SIG-M5 (cell line): ENCODE measurements around the gene PHLDA2.
A peak's percentile ranks its signal among the peaks of the same experiment; 100 is the strongest.

Experiments used
- DNase-seq: peaks from one replicate; lab custom pipeline; 2025; lab: John Stamatoyannopoulos, UW

The PHLDA2 gene

DNA sequence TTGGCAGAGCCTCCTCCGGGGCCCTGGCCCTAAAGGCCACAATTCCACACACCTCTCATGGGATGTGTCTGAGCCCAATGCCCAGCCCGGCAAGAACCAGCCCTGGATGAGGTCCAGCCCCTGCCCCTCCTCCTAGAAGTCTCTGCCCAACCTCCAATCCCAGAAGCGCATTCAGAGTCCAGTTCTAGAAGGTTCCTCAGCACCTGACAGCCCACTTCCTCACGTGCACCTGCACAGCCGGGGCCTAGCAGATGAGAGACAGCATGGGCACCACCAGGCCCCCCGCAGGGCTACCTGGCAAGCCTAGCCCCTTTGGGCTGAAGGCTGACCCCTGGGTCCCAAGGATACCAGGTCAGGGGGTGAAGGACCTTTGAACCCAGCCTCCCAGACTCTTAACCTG, 32.2 kb downstream of the PHLDA2 start:
- no peak for DNase-seq

DNA sequence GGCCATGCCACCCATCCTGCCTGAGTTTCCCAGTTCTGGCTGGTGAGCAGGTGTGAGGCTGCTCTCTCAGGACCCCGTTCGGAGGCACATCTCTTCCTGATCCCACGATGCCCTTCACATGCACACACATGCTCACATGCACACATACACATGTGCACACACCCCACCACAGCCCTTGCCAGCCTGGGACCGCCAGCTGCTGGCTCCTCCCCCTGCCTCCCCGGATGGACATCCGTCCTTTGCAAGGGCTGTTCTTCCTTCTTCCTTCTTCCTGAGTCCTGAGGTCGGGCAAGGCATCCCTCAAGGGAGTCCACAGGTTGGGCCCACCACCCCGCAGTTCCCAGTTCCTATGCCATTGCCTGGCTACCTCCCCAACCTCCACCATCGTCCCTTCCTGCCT, 33.2 kb downstream of the PHLDA2 start:
- DNase-seq = no peak

DNA sequence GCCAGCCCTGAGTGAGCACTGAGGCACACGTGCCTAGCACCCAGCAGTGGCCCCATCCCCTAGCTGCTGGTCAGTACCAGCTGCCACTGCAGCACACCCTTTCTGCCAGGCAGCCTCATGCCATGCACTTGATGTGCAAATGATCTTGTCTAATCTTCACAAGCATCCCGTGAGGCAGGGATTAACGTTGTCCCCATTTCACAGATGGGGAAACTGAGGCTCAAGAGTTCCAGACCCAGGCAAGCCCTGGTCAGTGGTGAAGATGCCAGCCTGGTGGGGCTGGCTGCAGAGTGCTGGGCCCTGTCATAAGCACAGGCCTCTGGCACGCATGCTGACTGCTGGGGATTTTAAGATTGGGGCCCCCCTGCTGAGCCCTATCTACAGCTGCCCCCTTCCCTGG, 35.3 kb downstream of the PHLDA2 start:
- DNase-seq = no peak

DNA sequence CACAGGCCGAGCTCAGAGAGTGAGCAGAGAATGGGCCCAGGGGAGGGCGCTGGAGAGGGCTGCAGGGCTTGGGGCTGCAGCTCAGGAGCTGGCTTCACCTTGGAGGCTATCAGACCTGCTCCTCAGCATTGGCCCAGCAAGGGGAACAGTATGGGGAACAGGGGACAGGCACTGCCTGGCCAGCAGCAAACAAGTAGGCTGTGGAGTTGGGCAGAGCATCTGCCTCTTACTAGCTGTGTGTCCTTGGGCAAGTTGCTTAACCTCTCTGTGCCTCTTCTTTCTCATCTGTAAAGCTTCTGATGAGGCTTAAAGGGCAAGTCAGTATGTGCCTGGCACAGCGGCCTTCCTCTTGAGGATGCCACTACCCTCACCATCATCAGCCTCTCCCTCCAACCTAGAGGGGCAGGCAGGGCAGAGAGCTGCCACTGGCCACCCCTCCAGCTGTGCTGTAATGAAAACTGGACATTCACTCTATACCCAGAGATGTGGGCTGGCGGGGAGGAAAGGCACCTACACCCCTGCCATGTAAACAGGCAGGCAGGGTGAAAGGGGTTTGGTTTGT, 36.2 kb downstream of the PHLDA2 start:
- DNase-seq = no peak

DNA sequence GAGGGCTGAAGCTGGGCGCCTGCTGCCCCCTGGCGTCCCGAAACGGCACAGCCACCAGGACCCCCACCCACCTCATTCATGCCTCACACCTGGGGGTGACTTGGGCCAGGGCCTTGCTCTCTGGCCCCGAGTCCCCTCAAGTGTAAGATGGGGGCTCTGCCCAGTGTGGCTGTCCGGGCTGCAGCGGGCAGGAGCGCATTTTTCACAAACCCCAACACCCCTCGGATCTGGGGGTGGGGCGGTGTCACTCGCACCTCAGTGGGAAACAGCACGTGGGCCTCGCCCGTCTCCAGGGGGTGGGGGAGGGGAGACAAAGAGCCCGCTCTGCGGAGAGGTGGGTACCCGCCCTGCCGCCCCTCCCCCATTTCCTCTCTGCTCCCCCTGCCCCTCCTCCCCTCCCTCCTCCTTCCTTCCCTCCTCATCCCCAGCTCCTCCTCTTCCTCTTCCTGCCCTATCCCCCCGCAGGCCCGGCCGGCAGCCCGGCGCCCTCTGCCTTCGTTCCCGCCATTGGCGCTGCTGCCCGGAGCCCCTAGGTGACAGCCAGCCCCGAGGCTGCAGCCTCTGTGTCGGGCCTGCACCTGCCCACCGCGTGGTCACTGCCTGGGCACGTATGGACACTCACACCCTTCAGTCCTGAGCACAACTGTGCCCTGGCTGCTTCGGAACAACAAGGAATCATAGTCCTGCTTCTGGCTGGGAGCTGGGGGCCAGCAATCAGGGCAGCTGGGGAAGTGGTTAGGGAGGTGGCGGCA, 36.8 kb downstream of the PHLDA2 start:
- DNase-seq = no peak

DNA sequence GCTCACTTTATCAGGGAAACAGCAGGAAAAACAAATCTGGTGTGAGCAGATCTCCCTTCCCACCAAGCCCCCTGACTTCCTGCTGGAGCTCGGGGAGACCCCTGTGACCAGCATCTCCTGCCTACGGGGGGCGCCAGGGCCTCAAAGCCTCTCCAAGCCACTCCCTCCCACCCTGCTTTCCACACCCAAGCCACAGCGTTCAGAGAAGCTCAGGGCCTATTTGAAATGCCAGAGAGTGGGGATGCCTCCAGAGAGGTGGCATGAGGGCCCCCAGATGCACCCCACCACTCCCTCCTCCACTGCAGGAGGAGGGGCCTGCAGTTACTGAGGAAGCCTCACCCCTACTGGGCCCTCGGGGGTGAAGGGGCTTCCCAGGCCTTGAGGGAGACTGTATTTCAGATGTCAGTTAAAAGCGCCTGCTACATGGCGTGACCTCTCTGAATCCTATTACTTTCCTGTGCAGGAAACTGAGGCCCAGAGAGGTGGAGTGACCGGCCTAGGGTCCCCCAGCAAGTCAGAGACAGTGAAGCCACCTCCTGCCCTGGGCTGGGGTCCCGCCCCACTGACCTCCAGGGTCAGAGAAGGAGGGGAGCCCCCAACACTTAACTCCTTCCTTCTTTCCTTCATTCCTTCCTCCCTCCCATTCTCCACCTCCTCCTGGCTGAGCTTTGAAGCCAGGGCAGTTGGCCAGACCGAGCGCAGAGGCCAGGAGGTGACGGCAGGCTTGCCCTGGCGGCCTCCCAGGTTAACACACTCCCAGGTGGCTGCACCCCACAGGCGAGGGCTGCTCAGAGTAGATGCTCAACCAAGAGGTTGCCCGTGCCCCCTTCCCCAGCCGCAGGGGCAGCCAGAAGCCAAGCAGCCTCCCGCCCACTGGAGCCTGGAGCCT, 37.6 kb downstream of the PHLDA2 start:
- DNase-seq = no peak

DNA sequence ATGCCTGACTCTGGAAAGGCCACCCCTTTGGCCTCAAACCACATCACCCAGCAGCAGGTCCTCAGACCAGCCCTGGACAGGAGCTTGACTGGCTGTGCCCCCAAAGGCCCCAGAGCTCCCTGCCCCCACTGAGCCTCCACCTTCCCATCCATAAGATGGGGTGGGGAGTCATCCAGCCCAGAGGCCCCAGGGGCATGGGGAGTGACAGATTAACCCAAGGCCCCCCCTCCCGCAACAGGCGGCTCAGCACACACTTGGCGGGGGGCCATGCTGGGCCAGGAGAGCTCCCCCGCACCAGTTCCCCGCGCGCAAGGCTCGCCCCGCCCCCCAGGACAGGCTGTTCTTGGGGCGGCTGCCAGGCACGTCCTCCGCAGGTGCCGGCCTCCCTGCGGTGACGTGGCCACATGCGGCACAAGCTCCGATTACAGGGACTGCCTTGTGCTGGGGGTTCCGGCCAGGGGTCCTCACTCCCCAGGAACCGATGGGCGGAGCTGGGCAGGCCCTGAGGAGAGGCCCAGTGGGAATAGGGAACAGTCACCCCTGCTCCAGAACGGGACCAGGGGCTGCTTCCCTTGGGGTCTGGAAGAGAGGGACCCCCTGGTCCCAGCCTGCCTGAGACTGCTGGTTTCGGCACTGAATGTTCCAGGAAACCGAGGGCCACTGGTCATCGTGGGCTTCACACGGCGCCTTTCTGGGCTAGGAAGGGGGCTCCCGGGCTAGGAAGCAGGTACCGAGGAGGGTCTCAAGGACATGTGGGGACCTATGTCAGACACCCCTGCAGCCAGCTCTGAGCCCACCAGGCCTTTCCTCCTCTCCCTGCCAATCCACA, 38.5 kb downstream of the PHLDA2 start:
- no peak for DNase-seq

DNA sequence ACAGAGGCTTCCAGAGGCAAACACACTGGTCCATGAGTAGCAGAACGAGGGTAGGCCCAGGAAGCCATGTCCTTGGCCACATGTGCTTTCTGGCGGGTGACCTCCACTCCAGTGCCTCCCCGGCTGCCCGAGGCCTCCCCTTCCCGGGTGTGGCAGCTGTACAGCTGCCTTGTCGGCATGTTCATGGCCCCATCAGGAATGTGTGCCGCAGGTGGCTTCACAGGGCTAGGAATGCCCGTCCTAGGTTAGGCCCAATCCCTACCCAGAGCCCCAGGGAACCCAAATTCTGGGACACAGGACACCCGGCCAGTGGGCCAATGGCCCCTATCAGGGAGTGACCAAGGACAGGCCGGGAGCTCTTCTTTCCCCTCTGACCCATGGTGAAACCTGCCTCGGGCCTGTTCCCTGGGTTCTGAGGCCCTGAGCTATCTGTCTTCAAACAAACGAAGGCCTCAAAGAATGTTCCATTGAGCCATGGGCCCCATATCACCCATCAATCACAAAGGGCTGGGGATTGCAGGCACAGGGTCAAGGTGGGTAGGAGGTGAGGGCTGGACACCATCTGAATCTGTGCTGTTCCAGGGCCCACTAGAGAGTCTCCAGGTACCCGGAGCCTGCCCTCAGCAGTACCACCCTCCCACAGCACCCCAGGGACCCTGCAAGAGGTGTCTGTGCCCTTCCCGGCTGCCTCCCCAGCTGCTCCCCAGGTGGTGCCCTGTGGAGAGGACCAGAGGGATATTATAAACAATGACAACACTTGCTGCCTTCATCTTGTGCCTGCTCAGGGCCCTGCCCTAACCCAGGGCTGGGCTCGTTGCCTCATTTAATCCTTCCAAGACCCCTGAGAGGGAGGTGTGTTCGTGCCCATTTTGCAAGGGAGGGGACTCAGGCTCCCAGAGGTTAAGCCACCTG, 39.6 kb downstream of the PHLDA2 start:
- no peak for DNase-seq

DNA sequence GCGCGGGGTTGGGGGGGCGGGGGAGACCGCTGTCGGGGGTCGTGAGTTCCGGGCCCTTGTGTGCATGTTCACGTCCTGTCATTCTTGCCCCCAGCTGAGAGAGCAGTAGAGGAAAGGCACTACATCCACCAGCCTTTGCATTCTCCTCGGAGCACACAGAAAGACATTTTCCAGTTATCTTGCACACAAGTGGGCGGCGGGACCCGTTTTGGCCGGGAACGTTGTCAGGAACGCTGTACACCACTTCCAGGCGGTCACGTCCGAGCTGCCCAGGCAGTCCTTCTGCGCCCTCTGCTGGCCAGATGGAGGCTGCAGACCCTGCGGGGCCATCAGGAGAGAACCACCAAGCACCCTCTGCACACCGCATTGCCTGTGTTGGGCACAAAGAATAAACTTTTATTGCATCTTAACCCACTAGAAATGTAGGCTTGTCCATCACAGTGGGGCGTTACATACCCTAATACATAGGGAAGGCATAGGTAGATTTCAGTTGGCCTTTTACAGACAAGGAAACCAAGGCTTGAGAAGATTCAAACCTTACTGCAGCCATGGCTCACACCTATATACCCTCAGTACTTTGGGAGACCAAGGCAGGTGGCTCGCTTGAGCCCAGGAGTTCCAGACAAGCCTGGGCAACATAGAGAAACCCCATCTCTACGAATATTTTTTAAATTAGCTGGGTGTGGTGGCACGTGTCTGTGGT, 40.8 kb downstream of the PHLDA2 start:
- DNase-seq = peak; percentile 2

DNA sequence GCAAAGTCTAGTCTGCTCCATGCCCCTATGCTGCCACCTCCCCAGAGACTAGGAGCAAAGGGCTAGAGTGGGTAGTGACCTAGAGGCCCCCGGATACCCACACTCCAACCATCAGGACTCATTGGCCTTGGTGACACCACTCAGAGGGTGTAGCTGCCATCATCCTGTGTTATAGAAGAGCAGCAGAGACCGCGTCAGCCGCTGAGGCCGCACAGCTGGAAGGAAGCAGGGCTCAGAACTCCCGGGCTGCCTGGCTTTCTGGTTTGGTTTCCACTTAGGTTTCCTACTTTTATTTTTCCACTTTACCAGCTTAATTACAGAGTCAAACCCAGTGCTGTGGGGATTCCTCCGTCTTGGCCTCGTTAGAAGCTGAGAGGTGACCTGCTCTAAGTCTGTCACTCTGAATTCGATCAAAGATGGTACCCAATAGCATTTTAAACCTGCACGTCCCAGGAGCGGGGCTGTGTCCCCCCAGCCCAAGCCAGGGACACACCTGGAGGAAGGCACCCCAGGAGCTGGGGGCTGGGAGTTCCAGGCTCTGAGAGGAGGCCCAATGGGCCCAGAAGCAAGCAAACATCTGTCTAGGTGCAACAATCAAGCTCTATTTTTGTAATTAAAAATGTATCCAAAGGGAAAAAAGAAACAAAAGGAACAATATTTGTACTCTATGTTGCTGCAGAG, 41.6 kb downstream of the PHLDA2 start:
- no peak for DNase-seq

DNA sequence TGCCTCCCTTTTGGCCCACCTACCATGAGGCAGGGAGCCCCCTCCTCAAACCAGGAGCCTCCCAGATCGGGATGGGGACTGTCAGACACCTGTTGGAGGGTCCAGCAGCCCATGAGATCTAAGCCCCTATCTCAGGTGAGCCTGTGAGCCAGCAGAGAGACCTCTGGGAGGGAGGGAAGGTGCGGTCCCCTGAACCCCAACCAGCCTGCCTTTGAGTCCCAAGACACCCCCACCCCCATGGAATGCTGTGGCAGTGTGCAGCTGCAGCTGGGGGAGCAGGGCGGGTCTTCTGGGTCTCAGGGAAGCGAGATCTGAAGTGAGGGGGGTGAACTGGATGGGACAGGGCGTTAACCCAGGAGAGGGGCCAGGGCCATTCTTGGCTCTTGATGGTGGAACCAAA, 42.3 kb downstream of the PHLDA2 start:
- DNase-seq = no peak

DNA sequence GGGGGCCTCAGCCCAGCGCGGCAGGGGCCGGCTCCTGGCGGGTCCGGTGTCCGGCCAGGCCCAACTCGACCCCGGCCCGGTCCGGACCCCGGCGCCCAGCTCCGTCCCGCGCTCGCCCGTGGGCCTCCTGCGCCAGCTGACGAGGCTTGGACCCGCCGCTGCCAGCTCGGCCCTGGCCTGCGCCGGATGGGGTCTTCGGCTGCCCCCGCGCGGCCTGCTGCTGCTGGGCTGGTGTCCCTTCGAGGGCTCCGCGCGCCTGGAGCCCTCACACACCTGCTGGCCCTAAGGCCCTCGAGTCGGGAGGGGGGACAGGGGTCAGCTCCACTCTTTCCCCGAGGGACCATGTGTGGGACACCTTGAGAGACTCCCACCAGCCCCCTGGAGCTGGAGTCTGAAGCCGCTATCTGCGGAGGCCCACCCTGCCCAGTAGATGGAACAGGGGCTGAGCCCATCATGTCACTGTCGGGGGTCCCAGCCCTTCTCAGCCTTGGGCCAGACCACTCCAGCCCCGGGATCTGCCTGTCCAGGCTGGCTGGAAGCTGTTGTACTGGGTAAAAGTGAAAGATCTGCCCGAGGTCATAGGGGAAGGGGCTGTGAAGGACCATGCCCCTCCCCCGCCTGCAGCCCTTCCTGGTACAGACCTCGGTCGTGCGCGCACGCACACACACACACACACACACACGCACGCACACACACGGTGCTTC, 42.9 kb downstream of the PHLDA2 start:
- DNase-seq = no peak

DNA sequence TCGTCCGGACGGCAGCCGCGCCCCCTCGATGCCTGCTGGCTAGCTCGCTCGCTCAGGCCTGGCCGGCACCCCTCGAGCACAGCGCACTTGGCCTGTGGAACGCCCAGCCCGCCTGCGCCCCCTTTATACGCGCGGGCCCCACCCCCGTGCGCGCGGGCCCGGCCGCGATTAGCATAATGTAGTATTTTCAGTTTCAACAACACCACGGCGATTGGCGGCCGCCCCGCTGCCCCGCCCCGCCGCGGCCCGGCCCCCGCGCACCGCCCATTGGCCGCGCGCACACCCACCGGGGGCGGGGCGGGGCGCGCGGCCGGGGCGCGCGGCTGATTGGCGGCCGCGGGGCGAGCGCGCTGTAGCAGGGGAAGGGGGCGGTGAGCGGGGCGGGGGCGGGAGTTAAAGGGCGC, 43.5 kb downstream of the PHLDA2 start, which contains the start of gene CDKN1C:
Gene CDKN1C, minus strand, starts transcription at position 98 of the 404 bp plus-strand sequence. CDS start 319 bp downstream, outside the sequence.
- no peak for DNase-seq

DNA sequence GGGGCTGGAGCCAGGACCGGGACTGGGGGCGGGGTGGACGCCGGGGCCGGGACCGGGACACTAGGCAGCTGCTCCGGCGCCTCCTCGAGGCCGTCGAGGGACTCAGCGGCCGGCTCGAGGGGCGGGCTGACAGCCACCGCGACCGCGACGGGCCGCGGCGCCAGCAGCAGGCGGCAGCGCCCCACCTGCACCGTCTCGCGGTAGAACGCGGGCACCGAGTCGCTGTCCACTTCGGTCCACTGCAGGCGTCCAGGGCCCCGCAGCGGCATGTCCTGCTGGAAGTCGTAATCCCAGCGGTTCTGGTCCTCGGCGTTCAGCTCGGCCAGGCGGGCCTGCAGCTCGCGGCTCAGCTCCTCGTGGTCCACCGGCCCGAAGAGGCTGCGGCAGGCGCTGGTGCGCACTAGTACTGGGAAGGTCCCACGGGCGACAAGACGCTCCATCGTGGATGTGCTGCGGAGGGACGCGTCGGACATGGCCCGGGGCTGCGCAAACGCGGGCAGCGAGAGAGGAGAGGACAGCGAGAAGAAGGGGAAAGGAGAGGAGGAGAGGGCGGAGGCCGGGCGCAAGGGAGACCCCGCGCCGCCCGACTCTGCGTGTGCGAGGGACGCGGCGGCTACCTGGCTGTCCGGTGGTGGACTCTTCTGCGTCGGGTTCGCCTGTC, 44.1 kb downstream of the PHLDA2 start:
- DNase-seq = no peak

DNA sequence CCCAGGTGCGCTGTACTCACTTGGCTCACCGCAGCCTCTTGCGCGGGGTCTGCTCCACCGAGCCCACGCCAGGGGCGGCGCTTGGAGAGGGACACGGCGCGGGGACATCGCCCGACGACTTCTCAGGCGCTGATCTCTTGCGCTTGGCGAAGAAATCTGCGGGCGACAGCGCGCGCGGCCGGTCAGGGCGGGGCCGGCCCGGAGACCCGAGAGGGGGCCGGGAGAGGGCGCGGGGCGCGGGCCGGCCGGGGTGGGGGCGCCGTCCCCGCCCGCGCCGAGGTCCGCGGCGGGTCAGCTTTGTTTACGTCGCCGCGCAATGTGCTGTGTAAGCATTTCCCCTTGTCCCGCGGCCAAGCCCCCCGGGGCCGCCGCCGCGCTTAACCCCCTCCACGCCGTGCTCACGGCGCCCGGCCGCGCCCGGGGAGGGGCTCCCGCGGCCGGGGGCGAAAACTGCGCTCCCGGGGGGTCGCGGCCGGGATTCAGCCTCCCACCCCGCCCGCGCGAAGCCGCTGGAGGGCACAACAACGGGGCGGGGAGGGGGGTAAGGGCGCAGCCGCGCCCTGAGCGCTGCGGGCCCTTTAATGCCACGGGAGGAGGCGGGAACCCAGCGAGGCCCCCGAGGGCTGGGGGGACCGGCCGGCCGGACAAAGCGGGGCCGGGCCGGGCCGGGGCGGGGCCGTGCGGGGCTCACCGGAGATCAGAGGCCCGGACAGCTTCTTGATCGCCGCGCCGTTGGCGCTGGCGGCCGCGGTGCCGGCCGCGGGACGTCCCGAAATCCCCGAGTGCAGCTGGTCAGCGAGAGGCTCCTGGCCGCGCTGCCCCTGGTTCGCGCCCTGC, 45.0 kb downstream of the PHLDA2 start:
- no peak for DNase-seq

DNA sequence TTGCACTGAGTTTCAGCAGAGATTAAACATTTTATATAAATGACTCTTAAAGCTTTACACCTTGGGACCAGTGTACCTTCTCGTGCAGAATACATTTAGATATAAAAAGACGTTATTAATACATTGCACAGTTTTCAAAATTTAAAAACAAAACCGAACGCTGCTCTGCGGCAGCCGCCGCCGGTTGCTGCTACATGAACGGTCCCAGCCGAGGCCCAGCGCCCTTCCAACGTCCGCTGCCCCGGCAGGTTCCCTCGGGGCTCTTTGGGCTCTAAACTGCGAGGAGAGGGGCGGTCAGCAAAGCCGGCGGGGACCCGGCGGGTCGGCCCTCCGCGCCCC, 45.6 kb downstream of the PHLDA2 start:
- DNase-seq = no peak

DNA sequence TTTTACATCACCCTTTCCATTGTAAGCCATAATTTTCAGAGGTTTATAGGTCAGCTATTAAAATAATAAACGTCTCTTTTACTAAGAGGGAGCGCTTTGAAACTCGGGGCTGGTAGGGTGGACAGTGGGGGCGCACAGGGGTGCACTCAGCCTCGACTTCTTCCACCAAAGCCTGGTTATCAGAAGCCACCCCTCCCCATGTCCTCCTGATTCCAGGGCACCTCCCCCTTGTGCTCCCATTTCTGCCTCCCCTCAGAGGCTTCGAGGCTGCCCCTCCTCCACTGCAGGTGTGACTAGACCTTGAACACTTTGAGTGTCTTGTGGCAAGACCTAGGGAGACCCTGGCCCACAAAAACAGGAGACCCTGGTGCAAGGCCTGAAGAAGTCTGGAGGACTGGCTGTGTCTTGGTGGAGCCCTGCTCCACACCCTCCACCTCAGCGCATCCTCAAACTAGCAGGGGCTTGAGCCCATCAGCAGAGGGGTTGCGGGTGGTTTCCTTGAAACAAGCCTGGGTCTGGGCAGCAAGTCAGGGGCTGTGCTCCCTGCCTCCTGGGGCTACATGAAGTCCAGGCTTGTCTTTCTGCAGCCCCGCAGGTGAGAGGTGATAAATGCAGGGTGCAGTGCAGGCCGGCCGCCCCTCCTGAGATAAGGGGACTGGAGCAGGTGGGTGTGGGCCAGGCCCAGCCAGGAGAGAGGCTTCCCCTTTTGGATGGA, 46.7 kb downstream of the PHLDA2 start:
- DNase-seq = no peak
